T-cell (primary cell): Measurements from ENCODE around the gene PCSK1. TPM values are rescaled to one million over a fixed set of nuclear protein-coding genes. Genes with fewer than 3 reads are reported as not detected.

Source experiments
- ATAC-seq, 4 experiments: fragments of 200-7000 bp in 3 of 4; fragments of 150-1000 bp in 1 of 4; cut with Tn5 transposase; replicated peaks in 1 of 4; 1 replicate in 3 of 4; 2 replicates in 1 of 4; pipeline ENCODE4 v1.10.0; 2021; ENCODE audit warnings: moderate library complexity in 3 of 4, mild to moderate bottlenecking in 2 of 4, moderate number of reproducible peaks in 1 of 4
- CTCF ChIA-PET, 2 donors: fragments of 300-600 bp; sonication (Branson Sonifier 250); formaldehyde crosslinking; loops; one replicate each; lab custom pipeline; 2022; ENCODE audit warnings: antibody characterized with exemption in 2 of 2; lab: Charles Lee
- POLR2A ChIA-PET, 2 donors: fragments of 300-600 bp; sonication (Branson Sonifier 250); formaldehyde crosslinking; loops; one replicate each; lab custom pipeline; 2022; ENCODE audit warnings: antibody characterized with exemption in 2 of 2; lab: Charles Lee
- DNase-seq, 35 experiments: peaks; one replicate each; pipeline versions ENCODE4 v3.0.0 to v3.0.0-alpha.2; 2013 to 2023
- H3K27ac ChIP-seq: one replicate; pipeline ENCODE4 v1.5.1; 2013; ENCODE audit warnings: low read length
- H3K27me3 ChIP-seq, 2 experiments: replicated peaks in 1 of 2; 1 replicate in 1 of 2; 2 replicates in 1 of 2; pipeline versions ENCODE4 v1.6.1 to v1.7.0; 2013; ENCODE audit warnings: low read length in 1 of 2, mixed read lengths in 1 of 2; ENCODE audit not compliant: control insufficient read depth in 2 of 2, insufficient read depth in 2 of 2; ENCODE audit errors: extremely low read depth in 1 of 2
- H3K36me3 ChIP-seq, 2 donors: 1 replicate in 1 of 2; 2 replicates in 1 of 2; pipeline versions ENCODE4 v1.6.1 to v1.7.0; 2013; ENCODE audit warnings: low read length in 1 of 2; ENCODE audit not compliant: control insufficient read depth in 2 of 2, insufficient read depth in 1 of 2; ENCODE audit errors: extremely low read depth in 1 of 2
- H3K4me1 ChIP-seq, 2 experiments: 1 replicate in 1 of 2; 2 replicates in 1 of 2; pipeline versions ENCODE4 v1.6.1 to v1.7.0; 2013; ENCODE audit warnings: low read length in 2 of 2, mixed read lengths in 1 of 2; ENCODE audit not compliant: insufficient read depth in 2 of 2, control insufficient read depth in 1 of 2; ENCODE audit errors: extremely low read depth in 1 of 2
- H3K4me3 ChIP-seq, 2 donors: 1 replicate in 1 of 2; 2 replicates in 1 of 2; pipeline versions ENCODE4 v1.5.1 to v1.7.0; 2013; ENCODE audit warnings: mild to moderate bottlenecking in 2 of 2, low read length in 1 of 2, moderate library complexity in 1 of 2; ENCODE audit not compliant: control insufficient read depth in 1 of 2; ENCODE audit errors: extremely low read depth in 1 of 2
- H3K9me3 ChIP-seq: 2 replicates; pipeline ENCODE4 v1.7.0; 2013
- H3K27ac Mint-ChIP-seq, 2 donors: one replicate each; pipeline ENCODE4 v1.8.0; 2020 to 2021; ENCODE audit warnings: mild to moderate bottlenecking in 2 of 2, mixed read lengths in 2 of 2
- H3K27me3 Mint-ChIP-seq, 2 donors: one replicate each; pipeline ENCODE4 v1.8.0; 2021 to 2022; ENCODE audit warnings: mixed read lengths in 2 of 2
- H3K36me3 Mint-ChIP-seq: one replicate; pipeline ENCODE4 v1.8.0; 2021; ENCODE audit warnings: mixed read lengths
- H3K4me1 Mint-ChIP-seq, 3 donors: one replicate each; pipeline ENCODE4 v1.8.0; 2020 to 2022; ENCODE audit warnings: mixed read lengths in 3 of 3, mild to moderate bottlenecking in 1 of 3
- H3K4me3 Mint-ChIP-seq, 3 donors: one replicate each; pipeline ENCODE4 v1.8.0; 2020 to 2022; ENCODE audit warnings: mild to moderate bottlenecking in 3 of 3, mixed read lengths in 3 of 3, moderate library complexity in 3 of 3
- H3K9me3 Mint-ChIP-seq, 3 donors: one replicate each; pipeline ENCODE4 v1.8.0; 2020 to 2022; ENCODE audit warnings: mixed read lengths in 3 of 3
- WGBS: methylation state at CpG from one replicate; pipeline ENCODE4 v1.1.5; 2013; ENCODE audit warnings: missing lambda C conversion rate; ENCODE audit not compliant: insufficient coverage; 5-methylcytosine and 5-hydroxymethylcytosine counted together
- total RNA-seq, 35 experiments: library from RNA in 6 of 35; stranded (reverse) in 6 of 35; fragments of 120-200 nt in 1 of 35; gene quantifications; one replicate each; pipeline versions ENCODE4 v1.2.1 to v1.2.4 and lab custom pipeline; 2013 to 2026

PCSK1 gene
- total RNA-seq, 5 donors from 2014 or later (not counting 1 experiment from before 2014, with no cell fraction given), result not detected

DNA sequence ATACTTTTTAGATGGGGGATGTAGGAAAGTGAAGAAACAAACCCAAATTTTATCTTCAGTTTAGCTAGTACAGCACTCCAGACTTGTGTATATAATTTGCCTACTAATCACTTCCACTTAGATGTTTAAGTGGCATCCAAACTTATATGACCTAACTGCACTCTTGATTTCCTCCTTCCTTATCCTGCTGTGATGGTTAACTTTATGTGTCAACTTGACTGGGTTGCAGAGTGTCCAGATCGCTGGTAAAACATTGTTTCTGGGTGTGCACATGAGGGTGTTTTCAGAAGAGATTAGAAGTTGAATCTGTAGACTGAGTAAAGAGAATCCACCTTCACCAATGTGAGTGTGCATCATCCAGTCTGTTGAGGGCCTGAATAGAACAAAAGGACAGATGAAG is 79.8 kb downstream of the PCSK1 start:
- whole genome bisulfite sequencing, result no CpG with 5 or more reads among the region's 1 CpG
- H3K27ac Mint-ChIP-seq, result no peak overlapping the region
- H3K9me3 Mint-ChIP-seq, result no peaks in the 10 kb centered on the region
- Histone ChIP-seq H3K9me3 (no peaks in the 10 kb centered on the region), H3K36me3 (no peaks in the 10 kb centered on the region), H3K27me3 (no peaks in the 10 kb centered on the region), H3K4me1 (no peaks in the 10 kb centered on the region), H3K27ac (no peak overlapping the region), H3K4me3 (no peak overlapping the region)
- DNase-seq (no peak), ATAC-seq (no peak)
- H3K4me1 Mint-ChIP-seq, result no peaks in the 10 kb centered on the region
- H3K27me3 Mint-ChIP-seq, result peaks cover 4 to 5% of the 10 kb centered on the region in 2 donors
- CTCF ChIA-PET, result interaction anchor here in 1 of 2 donors (1.2 kb wide), 1 partner anchor 250 kb away, joined by 4 read pairs; no protein-coding TSS in a partner anchor
- H3K36me3 Mint-ChIP-seq, result no peaks in the 10 kb centered on the region
- H3K4me3 Mint-ChIP-seq, result no peak overlapping the region
- POLR2A ChIA-PET, result no interaction called here

DNA sequence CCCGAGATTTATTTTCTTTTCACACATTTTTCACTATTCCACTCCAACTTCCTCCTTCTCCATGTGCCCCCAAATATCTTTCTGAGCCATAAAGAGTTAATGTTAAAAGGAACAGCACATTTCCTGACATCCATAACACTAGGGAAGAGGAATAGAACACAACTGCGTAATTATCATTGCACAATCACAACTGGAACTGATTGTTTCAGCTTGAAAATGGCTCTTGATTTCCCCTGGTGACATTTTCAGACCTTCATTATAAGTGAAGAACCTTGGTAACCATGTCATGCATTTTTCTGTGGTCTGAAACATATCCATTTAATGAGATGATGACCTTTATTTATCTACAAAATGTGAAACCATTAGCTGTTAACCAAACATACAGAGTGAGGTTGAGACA is 82.4 kb downstream of the PCSK1 start:
- CTCF ChIA-PET, result no interaction called here
- H3K27me3 Mint-ChIP-seq, result peaks cover 4 to 5% of the 10 kb centered on the region in 2 donors
- H3K27ac ChIP-seq, result no peak overlapping the region

DNA sequence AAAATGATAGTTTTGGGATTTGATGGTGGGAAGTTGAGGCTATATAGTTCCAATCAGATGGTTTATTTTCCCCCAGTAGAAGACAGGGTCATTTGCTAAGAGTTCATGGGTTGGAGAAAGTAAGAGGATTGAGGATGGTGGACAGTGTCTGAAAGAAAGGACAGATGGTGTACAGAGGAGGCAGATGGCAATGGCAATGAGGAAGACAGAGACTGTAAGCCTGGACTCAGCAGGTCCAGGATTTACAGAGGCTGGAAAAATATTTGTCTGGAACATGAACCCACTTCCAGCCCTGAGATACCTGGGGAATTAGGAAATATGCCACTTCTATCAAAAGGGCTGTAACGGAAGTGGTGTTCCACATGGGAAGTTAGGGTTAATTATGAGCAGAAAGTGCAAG is 84.5 kb downstream of the PCSK1 start:
- H3K9me3 Mint-ChIP-seq, result no peaks in the 10 kb centered on the region
- ChIA-PET CTCF (interaction anchor here in 1 of 2 donors (0.7 kb wide), 1 partner anchor 242 kb away, joined by 9 read pairs; no protein-coding TSS in a partner anchor), POLR2A (no interaction called here)
- Histone ChIP-seq H3K9me3 (no peaks in the 10 kb centered on the region), H3K4me1 (peaks cover 4 to 13% of the 10 kb centered on the region in 2 experiments), H3K27ac (no peak overlapping the region), H3K4me3 (no peak overlapping the region), H3K36me3 (no peaks in the 10 kb centered on the region), H3K27me3 (no peaks in the 10 kb centered on the region)
- H3K27me3 Mint-ChIP-seq, result peaks cover 5 to 8% of the 10 kb centered on the region in 2 donors
- DNase-seq, result no peak
- peaks cover 16 to 17% (median 17%) of the 10 kb centered on the region in 3 donors for H3K4me1 Mint-ChIP-seq
- H3K27ac Mint-ChIP-seq, result no peak overlapping the region
- 100% methylated on average over 1 of the region's 1 CpG for WGBS
- no peak for ATAC-seq
- H3K36me3 Mint-ChIP-seq, result no peaks in the 10 kb centered on the region
- H3K4me3 Mint-ChIP-seq, result no peak overlapping the region

More for the DNA sequence above, 82.4 kb downstream of the PCSK1 start:
- no peak overlapping the region for H3K4me3 Mint-ChIP-seq
- Histone ChIP-seq H3K4me3 (no peak overlapping the region), H3K9me3 (no peaks in the 10 kb centered on the region), H3K36me3 (no peaks in the 10 kb centered on the region), H3K4me1 (peaks cover under 1 to 2% of the 10 kb centered on the region in 2 experiments), H3K27me3 (no peaks in the 10 kb centered on the region)
- H3K36me3 Mint-ChIP-seq, result no peaks in the 10 kb centered on the region
- POLR2A ChIA-PET, result no interaction called here
- no CpG with 5 or more reads among the region's 2 CpGs for WGBS
- no peak for DNase-seq
- peaks cover 5% of the 10 kb centered on the region in 3 donors for H3K4me1 Mint-ChIP-seq
- no peak overlapping the region for H3K27ac Mint-ChIP-seq
- H3K9me3 Mint-ChIP-seq, result no peaks in the 10 kb centered on the region
- ATAC-seq, result no peak

DNA sequence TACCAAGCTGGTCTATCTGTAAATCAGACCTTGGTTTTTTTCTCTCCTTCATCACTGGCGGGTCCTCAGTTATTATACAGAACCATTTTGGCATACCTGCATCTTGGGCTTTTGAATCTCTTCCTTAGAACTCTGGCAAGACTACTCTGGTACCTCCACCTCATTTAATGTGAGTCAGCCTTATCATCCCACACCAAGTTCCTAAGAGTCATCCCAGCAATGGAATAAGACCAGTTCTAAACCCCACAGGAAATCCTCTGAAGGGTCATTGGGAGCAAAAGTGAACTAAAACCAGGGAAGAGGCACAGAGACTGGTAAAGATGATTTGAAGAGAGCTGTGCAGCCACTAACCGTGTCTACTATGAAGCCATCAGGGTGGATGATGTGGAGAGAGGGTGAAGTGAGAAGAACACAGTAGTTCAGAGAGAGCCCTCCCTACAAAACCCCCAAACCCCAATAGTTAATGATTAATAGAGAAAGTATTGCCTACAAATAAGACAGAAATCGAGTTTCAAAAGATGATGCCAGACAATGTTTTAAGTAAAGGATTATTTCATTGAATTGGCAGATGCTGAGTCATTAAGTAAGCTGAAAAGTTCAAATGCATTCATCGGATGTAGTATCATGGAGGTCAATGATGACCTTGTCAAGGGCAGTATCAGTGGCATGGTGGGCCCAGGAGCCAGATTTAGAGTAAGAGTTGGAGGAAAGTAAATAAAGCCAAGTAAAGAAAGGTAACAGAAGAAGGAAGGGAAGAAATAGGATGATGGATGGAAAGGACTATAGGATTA is 85.4 kb downstream of the PCSK1 start:
- Mint-ChIP-seq H3K27ac (no peak overlapping the region), H3K27me3 (peaks cover 5 to 8% of the 10 kb centered on the region in 2 donors), H3K9me3 (no peaks in the 10 kb centered on the region), H3K36me3 (no peaks in the 10 kb centered on the region), H3K4me1 (peaks cover 16 to 17% (median 17%) of the 10 kb centered on the region in 3 donors), H3K4me3 (no peak overlapping the region)
- H3K4me3 ChIP-seq, result no peak overlapping the region
- H3K27me3 ChIP-seq, result no peaks in the 10 kb centered on the region
- no peak overlapping the region for H3K27ac ChIP-seq
- H3K4me1 ChIP-seq, result peaks cover 4 to 13% of the 10 kb centered on the region in 2 experiments
- 79% methylated on average over 3 of the region's 4 CpGs for WGBS
- H3K9me3 ChIP-seq, result no peaks in the 10 kb centered on the region
- DNase-seq (no peak), ATAC-seq (no peak)
- ChIA-PET POLR2A (no interaction called here), CTCF (no interaction called here)
- H3K36me3 ChIP-seq, result no peaks in the 10 kb centered on the region

DNA sequence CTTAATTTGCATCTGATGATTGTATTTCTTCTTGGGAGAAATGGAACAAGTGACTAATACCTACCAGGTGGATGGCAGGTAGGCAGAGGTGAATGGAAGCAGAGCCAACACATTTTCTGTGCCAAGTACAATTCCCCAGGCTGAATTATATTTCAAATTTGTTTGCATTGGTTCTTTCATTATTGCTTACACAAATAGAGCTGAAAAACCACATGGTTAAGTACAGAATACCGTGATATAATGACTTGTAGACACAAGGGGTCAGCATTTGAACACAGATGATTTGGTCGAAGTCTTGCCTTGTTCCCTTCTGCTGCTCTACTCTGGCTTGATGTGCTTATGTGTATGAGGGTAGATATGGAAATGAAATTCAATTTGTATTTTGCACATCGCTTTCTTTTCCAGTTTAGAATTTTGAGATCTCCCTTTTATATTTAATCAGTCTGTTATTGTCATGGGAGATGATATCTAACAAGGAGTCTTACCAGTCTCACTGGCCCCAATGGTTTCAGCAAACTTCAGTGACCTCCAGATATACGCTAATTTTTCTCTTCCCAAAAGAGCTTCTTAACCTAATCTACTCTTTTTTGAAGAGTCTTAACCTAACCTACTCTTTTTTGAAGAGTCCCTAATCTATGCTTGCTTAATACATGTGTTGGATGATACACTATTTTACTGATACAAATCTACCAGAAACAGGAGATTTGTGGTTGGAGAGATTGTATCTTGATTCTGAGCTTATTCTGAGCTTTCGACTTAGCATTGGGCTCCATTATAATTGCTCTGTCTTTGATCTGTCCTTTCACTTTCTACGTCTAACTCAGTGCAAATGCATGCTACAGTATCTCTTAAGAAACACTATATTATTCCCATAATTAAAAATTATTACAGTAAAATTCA is 88.1 kb downstream of the PCSK1 start:
- Histone ChIP-seq H3K36me3 (no peaks in the 10 kb centered on the region), H3K4me1 (peaks cover 4 to 13% of the 10 kb centered on the region in 2 experiments), H3K4me3 (no peak overlapping the region), H3K27me3 (peaks cover 0 to 3% of the 10 kb centered on the region in 2 experiments), H3K9me3 (no peaks in the 10 kb centered on the region), H3K27ac (no peak overlapping the region)
- peak in 16 of 35 experiments; percentile 2 to 76 (median 8) for DNase-seq
- POLR2A ChIA-PET, result interaction anchor here (0.6 kb wide), 4 partner anchors 33 to 830 kb away, joined by 3 read pairs; no protein-coding TSS in a partner anchor
- Mint-ChIP-seq H3K4me3 (peak overlapping the region; percentile 4 to 48 (median 21)), H3K27me3 (peaks cover 8 to 13% of the 10 kb centered on the region in 2 donors), H3K4me1 (peaks cover 16 to 17% (median 17%) of the 10 kb centered on the region in 3 donors), H3K9me3 (no peaks in the 10 kb centered on the region), H3K36me3 (no peaks in the 10 kb centered on the region), H3K27ac (peak overlapping the region; percentile 0 to 1)
- CTCF ChIA-PET, result interaction anchor here (0.6 to 5.7 kb wide), 34 partner anchors 9 to 896 kb away, joined by 3 to 162 read pairs (median 4); partner anchors contain the start of gene CAST (in 1 of the 2)
- 6% methylated on average over 2 of the region's 6 CpGs for WGBS
- ATAC-seq, result peak; percentile 87 to 93 (median 90)

DNA sequence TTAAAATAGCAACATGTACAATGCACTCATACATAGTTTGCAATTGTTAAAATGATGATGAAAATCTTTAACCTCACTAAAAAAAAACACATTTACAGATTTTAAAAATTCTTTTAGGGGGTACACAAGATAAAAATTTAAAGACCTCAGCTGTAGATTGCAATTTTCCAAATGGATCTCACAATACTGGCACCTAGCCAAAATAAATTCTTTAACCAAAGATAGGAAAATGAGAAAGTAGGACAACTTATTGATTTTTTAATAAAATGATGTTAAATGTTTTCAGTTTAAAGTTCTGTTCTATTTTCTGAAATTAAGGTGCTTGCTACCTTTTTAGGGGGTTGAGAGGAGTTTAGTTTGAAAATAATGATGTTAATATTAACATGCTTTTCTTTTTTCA is 90.0 kb downstream of the PCSK1 start:
- ATAC-seq, result no peak
- ChIA-PET POLR2A (no interaction called here), CTCF (interaction anchor here (0.5 to 5.7 kb wide), 6 partner anchors 244 to 794 kb away, joined by 3 to 162 read pairs (median 3); no protein-coding TSS in a partner anchor)
- Mint-ChIP-seq H3K27ac (no peak overlapping the region), H3K27me3 (peaks cover 8 to 15% of the 10 kb centered on the region in 2 donors), H3K4me1 (peaks cover 16 to 17% (median 17%) of the 10 kb centered on the region in 3 donors), H3K4me3 (no peak overlapping the region), H3K9me3 (no peaks in the 10 kb centered on the region), H3K36me3 (no peaks in the 10 kb centered on the region)
- Histone ChIP-seq H3K27me3 (peaks cover 0 to 7% of the 10 kb centered on the region in 2 experiments), H3K9me3 (no peaks in the 10 kb centered on the region), H3K36me3 (no peaks in the 10 kb centered on the region), H3K4me3 (no peak overlapping the region), H3K27ac (no peak overlapping the region), H3K4me1 (peaks cover 4 to 13% of the 10 kb centered on the region in 2 experiments)
- no peak for DNase-seq
